Mesenteric fat pad (tissue), 1 donor: ENCODE results near the gene FRS2. TPM values are rescaled to one million over a fixed set of nuclear protein-coding genes. Genes with fewer than 3 reads are reported as not detected.
"Not testable (repeated sequence)": the region's sequence is repeated elsewhere in the genome, so short reads cannot be mapped to it uniquely, and the experiment has no call there.

Experiments
- DNase-seq: peaks from one replicate; pipeline ENCODE4 v3.0.0-alpha.2; 2020; ENCODE audit warnings: low spot score
- long read RNA-seq: library from polyadenylated mRNA; unstranded; transcript quantifications from one replicate; pipeline ENCODE4 v2.0.0, GENCODE V29; 2020
- total RNA-seq: library from RNA; stranded (reverse); fragmentation: NEBNext Ultra II Directional; extraction: Animal tissue kit (Norgen Biotek cat#: 25700); gene quantifications from one replicate; pipeline ENCODE4 v1.2.1, GENCODE V29; 2021
- donor health status: DM: yes; HTN: yes; CAD: no.

Gene FRS2, protein sequence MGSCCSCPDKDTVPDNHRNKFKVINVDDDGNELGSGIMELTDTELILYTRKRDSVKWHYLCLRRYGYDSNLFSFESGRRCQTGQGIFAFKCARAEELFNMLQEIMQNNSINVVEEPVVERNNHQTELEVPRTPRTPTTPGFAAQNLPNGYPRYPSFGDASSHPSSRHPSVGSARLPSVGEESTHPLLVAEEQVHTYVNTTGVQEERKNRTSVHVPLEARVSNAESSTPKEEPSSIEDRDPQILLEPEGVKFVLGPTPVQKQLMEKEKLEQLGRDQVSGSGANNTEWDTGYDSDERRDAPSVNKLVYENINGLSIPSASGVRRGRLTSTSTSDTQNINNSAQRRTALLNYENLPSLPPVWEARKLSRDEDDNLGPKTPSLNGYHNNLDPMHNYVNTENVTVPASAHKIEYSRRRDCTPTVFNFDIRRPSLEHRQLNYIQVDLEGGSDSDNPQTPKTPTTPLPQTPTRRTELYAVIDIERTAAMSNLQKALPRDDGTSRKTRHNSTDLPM
- total RNA-seq, result 37.8 TPM
- long read RNA-seq, partial matches to known transcripts, result 3 of 8 reads
- long read RNA-seq, other reads (novel, unspliced or antisense), result 5 of 8 reads

DNA sequence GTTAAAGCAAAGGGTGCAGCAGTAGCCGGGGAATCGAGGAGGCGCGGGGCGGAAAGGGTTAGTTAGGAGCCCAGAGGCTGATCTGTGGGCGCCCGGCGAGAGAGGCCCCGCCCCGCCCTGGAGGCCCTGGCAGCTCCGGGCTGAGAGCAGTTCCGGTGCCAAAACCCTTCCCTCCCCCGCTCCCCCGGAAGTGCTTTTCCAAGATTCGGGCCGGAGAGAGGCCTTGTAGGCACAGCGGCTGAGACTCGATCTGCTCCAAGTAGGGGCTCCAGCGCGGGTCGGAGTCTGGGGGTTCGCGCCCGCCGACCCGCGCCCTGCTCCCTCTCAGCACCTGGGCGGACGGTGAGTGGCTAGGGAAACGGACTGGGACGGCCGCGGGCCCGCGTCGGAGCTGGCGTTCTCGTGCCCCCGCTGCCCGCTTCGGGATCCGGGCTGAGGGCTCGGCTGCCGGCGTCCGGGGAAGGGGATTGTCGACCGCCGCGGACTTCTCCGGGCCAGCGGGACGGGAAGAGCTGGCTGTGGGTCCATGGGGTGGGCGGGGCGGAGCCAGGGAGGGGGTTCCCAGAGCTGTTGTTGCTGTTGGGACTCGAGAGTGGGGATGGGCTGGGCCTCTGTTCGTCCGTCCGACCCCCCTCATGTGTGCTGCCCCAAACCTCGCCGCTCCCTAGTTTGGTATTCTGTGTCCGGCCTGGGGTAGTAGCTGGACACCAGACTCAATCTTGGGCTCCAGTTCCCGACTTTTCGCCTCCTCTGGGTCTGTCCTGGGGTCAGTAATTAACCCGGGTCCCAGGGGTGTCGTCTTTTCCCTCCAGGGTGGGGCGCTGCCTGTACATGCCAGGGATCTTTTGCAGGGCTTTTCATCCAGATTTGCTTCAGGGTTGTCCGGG is at the start of gene FRS2:
Gene FRS2, plus strand, starts transcription at position 200 of the 887 bp plus-strand sequence. CDS start 98,643 bp downstream, outside the sequence.
- peak; percentile 95 for DNase-seq

DNA sequence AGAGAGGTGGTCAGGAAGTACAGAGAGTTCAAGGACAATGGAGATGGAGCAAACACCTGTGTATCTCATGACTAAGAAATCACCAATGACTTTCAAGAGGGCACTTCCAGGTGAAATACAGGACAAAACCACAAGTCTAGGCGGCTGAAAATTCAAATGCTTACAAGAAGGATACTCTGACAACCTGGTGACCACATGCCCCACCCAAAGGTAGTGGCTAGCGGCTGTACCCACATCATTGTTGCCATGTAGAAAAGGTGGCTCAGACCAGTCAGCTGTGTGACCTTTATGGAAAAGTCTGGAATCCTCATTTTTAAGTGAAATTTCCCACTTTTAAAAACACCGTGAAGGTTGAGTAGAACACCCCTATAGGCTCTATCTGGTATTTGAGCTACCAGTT is 48.6 kb upstream of the FRS2 start:
- DNase-seq, result no peak

DNA sequence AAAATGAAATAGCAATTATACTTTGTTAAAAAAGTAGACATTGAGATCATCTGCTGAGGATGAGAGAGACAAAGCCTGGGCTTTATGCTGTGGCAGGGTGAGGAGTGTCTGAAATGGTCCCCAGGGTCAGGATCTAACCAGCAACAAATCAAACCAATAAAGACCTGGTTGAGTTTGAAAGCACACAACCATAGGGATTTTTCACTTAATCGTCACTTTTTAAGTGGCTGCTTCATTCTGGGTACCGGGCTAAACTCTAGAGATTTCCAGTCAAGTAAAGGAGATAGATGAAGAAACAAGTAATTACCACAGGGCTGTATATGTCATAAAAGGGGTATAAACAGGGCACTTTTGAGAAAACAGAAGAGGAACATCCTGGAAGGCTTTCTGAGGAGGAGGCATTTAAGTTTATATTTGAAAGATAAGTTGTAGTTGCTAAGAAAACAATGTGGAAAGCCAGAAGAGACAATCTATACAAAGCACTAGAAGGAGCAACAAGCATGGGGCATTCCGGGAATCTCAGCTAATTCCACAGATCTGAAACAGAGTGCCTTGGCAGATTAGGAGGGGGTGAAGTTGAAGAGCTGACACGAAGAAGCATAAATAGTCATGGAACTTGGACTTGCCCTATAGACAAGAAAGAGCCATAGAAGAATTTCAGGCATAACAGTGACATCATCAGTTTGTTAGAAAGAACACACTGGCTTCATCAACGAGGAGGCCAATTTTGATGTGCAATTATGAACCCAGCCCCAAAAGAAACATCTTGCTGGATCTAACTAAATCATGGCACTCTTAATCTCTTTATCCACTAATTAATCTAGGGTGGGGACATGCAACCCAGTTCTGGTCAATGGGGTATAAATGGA is 46.9 kb upstream of the FRS2 start:
- no peak for DNase-seq

DNA sequence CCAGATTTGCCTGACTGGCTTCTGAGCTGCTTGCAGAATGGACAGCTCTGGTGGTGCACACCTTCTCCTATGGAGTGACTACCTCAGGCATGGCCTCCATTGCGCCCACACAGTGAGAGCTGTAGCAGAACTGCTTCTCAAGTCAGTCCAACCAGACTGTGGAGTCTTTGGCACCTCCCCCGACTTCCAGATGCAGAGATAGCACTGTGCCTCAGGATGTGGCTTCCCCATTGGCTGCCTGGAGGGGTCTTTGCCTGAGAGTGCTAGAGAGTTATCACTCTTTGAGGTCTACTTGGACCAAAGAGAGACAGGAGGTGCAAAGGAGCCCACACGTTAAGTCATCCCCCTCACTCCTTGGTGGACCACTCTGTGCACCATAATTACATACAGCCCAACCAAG is 44.8 kb upstream of the FRS2 start:
- DNase-seq, result no peak

DNA sequence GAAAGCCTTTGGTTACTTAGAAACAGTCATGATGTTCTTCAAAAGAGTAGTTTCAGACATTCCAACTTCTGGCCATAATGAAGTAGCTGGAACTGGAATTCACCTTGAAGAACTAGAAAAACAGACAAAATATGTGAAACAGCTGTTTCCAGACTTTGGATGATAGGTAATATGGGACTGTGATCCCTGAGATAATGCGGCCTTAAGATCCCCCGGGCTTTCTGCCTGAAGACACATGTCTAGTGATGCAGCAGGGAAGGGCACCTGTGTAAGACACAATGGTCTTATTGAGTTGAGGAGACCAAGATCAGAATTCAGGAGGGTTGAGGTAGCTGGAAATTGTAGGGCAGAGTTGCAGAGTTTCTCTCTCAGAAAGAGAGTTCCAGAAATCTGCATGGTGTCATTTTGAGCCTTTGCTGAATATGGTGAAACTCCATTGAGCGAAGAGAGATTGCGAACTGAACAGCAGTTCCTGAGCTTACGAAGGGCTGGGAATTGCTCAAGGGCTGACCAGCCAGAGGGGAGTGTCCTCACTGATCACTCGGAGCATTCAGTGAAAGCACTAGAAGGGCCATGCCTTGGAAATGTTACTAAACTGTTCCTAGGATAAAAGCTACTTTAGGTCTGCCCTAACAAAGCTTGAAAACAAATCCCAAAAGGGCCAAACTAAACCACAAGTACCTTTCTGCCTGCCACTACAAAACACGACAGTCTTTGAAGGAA is 41.7 kb upstream of the FRS2 start:
- DNase-seq, result no peak

DNA sequence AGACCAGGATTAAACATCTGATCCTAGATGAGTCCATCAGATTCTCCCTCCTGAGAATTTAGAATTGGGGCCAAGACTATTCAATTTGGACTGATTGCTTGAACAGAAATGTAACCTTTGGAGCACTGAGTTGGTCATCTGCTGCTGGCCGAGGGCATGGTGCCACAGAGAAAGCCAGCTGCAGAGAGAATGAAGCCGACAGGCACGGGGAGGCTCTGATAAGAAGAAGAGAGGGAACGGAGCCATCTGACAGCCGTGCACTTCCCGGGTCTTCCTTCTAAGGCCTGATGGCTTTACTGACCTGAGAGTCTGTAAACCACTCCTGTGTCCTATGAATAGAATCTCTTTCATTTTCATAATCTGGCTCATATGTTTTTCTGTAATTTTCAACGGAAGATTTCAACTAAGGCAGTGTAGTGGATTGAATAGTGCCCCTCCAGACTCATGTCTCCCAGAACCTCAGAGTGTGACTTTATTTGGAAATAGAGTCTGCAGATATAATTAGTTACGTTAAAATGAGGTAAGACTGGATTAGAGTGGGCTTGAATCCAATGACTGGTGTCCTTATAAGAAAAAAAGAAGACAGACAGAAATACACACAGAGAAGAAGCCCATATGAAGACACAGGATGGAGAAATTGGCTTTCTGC is 39.1 kb upstream of the FRS2 start:
- DNase-seq, result no peak

DNA sequence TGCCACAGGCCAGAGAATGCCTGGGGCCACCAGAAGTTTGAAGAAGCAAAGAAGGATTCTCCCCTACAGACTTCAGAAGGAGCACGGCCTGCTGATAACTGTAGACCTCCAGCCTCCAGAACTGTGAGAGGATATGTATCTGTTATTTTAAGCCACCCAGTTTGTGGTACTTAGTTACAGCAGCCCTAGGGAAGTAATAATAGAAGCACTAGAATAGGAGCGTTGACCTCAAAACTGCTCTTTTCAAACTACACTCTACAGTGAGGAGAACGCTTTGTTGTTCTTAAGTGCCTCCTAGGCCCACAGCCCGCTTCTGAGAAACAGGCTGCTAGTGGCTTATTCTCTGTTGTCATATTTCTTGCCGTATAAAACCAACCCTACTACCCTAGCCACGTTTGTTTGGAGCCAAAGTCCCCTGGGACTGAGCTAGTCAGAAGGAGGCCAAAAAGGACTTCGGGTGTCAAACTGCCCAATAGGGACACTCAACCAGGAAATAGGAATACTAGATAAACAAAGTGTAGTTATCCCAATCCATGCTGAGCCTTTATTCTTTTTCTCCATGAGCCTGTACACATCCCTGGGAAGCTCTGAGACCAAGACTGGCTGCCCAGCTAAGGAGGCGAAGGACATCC is 38.5 kb upstream of the FRS2 start:
- DNase-seq, result no peak

DNA sequence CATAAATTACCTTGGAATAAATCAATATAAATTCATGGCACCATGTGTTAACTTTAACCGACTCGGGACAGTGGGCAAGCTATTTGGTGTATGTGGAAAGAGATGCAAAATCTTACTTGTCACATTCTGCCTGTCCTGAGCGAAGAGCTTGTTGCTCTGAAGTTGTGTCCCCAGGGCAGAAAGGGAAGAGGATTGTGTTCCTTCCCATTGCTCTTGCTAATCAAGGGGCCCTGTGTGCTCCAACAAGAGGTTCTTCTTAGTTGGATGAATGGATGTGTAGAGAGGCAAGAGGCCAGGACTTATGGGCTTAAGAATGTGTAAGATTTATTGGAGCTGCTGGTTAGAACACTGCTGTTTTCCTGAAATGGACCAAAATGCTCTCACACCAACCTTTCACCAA is 36.5 kb upstream of the FRS2 start:
- no peak for DNase-seq

DNA sequence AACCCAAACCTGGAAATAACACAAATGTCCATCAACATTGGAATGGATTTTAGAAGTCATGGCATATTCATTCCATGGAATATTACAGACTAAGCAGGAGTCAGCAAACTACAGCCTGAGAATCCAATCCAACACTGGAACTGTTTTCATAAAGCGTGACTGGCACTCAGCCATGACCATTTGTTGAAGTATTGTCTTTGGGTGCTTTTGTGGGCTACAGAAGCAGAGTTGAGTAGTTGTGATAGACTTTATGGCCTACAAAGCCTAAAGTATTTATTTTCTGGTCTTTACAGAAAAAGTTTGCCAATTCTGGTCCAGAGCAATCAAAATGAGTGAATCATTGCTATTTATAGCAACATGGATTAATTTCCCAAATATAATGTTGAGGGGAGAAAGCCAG is 34.5 kb upstream of the FRS2 start:
- DNase-seq, result no peak

DNA sequence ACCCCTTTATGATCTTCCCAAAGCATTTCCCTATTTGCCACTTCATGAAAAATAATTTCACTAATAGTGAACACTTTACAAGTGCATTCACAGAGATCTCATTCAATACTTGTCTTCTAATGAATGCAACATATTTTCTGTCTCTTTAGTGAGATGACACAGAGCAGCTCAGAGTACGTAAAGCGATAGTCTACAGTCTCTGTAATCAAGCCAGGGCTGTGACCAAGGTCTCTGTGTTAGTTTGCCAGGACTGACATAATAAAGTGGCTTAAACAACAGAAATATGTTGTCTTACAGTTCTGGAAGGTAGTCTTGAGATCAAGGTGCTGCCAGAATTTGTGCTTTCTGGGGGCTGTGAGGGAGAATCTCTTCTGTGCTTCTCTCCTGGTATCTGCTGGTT is 33.1 kb upstream of the FRS2 start:
- no peak for DNase-seq

DNA sequence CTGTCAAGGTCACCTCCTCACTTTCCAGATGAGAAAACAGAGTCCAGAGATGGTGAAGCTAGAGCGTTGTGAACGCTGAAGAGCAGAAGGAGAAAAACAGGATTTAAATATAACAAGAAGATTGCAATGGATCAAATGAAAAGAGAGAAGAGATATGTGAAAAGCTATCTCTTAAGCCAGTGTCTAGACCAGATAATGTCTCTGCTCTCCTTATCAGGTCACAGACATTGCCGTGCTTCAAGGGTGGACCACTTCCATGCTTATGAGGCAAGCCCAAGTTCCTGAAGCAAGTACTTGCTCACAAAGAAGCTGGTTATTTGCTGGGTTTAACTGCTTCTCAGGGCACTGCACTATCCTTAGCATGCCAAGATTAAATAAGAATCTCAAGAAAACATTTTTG is 31.6 kb upstream of the FRS2 start:
- DNase-seq, result no peak

DNA sequence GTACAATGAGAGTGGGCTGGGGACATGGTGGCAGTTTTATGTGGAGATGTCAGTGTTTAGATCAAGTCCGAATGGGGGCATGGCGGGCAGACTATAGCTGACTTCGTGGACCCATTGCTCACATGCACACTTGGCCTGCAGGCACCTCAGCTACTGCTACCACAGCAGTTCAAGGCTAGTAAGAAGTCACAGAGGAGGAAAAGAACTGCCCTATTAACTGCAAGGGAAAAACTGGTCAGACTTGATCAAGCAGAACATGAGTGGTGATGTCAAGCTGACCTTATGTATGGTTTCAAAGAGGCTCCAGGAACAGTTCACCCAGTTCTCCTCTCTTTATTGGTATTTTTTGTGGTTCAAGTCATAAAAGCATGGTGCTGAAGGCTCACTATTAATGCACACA is 30.2 kb upstream of the FRS2 start:
- no peak for DNase-seq

DNA sequence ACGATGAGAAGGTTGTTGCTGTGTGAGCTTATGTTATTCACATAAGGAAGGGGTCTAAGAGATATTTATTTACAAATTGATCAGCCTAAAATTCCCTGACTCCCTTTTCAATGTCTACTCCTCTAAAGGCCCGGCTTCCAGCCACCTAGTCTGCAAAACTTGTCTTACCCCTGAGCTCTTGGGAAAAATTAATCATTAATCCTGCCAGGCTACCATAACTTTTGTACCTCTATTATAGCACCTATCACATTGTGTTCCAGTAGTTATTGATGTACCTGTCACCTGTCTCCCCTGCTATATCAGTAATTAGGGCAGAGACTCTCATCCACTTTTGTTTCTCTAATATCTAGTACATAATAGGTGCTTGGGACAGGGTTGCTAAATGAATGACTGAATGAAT is 29.3 kb upstream of the FRS2 start:
- DNase-seq, result no peak

DNA sequence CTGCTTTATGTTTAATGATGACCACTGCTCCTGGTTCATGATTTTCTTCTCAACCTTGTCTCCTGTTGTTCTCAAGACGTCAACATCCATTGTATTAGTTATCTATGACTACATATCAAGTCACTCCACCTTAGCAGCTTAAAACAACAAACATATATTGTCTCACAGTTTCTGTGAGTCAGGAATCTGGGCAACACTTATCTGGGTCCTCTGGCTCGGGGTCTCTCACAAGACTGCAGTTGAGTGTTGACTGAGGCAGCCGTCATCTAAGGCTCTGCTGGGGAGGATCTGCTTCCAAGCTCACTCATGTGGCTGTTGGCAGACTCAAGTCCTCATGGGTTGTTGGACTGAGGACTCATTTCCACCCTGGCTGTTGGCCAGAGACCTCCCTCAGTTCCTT is 27.3 kb upstream of the FRS2 start:
- DNase-seq, result no peak

DNA sequence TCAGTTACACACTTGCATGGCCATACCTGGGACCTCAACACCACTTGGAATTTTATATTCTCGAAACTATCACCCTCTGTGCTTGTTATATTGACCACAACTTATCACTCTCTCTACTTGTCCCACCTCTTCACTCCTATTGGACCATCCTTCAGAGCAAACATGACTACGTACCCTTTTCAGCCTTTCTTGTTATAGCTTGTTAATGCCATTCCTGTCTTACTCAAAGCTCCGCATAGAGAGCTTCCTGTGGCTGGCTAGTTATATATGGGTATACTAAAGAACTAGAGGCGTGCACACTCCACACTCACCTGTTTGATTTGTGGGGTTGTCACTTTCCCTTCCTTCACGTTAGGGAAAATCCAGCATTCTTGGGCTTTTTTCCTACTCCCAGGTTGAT is 26.3 kb upstream of the FRS2 start:
- no peak for DNase-seq

DNA sequence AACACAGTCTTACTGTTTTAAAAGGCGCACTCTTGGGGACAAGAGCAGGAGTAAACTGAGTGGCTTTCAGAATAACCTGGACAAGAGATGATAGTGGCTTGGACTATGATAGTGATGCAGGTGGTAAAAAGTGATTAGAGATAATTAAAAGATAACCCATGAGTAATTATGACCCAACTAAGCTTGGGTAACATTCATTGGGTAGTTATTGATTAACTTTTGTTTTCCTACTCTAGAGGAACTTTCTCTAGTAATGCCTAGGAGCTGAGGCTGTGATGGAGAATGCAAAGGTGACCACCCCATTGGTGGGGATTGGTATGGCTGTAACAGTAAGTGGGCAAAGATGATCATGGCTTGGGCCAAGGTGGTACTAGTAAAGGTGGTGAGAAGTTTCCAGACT is 22.3 kb upstream of the FRS2 start:
- DNase-seq, result no peak

DNA sequence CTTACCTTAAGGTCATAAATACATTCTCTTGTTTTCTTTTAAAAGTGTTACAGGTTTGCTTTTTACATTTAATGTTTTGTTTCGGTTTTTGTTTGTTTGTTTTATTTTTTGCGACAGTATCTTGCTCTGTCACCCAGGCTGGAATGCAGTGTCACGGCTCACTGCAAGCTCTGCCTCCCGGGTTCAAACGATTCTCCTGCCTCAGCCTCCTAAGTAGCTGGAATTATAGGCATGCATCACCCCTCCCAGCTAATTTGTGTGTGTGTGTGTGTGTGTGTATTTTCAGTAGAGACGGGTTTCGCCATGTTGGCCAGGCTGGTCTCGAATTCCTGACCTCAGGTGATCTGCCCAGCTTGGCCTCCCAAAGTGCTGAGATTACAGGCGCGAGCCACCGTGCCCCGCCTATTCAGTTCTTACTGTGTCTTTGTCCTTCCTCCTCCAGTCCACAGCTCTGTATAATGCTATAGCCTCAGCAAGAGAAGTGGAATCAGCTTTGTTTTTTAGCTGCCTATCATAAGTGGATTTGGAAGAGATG is 17.5 kb upstream of the FRS2 start:
- DNase-seq, result not testable (repeated sequence)

DNA sequence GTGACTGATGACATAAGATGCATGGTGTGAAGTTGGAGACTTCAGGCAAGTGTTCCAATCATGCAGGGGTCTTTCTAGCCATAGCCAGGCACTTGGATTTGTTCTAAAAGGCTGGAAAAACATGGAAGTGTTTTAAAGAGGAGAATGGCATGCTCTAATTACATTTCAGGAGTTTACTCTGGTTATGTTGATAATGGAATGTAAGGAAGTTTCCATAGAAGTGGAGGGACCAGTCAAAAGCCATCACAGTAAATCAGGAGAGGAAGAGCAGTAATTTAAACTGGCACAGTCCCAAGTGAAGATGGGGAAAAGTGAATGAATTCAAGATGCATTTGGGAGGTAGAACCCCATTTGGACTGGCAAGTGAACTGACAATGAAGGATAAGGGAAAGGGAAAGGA is 13.9 kb upstream of the FRS2 start:
- no peak for DNase-seq

DNA sequence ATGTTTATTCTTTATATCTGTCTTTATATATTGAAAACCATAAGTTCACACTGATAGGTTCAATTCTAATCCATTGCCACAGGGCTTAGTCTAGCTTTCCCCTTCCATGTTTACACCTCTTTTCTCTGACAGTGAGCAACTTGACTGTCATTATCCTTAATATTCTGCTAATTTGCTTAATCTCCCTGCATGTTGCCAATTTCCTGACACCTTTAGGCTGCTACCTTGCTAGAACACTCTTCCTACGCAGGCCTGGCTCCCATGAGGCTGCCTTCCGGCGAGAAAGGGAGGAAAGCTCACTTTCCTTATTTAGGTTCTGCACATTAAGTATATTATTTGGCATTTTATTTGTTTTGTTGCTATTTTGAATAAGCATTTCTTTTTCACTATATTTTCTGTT is 12.8 kb upstream of the FRS2 start:
- no peak for DNase-seq
